HG03097 (cell line): Measurements from ENCODE around the gene SCP2.
"Not testable (repeated sequence)": the region's sequence is repeated elsewhere in the genome, so short reads cannot be mapped to it uniquely, and the experiment has no call there.

ENCODE experiments used
- ATAC-seq: cut with Tn5 transposase; IDR thresholded peaks from one replicate; pipeline ENCODE4 v1.9.1; 2021; ENCODE audit not compliant: unreplicated experiment, low FRiP score

SCP2 gene

DNA sequence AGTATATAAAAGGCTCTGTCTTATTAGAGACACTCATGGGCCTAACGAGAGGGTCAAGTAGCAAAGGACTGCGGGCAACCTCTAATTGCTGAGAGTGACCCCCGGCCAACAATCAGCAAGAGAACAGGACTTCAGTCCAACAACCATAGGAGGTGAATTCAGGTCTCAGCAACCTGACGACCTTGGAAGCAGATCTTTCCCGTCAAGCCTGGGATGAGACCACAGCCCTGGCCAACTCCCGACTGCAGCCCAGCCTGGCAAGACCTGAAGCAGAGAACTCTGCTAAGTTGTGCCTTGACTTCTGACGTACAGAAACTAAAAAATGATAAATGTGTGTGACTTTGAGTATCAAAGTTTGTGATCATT, 11.2 kb upstream of the SCP2 start:
- ATAC-seq = no peak

DNA sequence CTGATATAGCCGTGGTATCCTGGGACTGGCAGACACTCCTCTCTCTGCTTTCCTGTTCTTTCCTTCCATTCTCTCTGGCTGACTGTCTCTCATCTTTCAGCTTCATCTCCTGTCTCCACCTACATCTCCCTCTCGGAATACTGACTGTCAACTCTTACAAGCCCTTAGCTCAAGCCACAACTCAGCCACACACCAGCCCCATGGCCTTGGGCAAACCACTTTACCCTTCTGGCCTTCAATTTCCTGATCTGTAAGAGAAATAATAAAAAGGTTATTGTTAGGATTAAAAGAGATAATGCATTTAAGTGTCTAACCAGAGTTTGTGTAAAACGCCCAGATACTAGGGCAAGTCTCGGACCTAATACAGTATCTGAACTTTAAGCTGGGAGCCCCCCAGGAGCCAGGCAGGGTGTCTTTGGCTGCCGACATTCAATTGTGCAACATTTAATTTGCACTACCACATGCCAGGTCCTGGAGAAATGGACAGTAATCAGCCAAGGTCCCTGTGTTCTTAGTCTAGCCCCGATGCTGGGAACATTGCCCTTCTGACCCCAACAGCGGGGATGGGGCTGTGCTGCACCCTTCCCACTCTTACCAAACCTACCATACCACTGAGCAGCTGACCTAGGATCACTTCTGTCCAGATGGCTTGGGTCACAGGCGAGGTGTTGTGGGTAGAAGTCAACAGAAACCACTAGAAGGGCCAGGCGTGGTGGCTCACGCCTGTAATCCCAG, 10.7 kb upstream of the SCP2 start:
- ATAC-seq = no peak

DNA sequence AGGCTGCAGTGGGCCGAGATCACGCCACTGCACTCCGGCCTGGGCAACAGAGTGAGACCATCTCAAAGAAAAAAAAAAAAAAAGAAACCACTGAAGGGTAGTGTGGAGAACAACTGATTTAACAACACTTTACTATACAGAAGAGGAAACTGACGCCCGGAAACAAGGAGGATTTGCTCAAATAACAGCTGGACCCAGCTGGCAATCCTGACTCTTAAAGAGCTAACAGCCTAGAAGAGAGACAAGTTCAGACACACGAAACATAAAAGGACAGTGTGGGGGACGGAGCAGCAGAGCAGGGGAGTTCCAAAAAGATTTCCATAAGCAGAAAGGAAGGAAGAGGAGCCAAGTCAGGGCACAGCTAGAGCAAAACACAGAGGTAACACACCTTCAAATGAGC, 9.9 kb upstream of the SCP2 start:
- no peak for ATAC-seq

DNA sequence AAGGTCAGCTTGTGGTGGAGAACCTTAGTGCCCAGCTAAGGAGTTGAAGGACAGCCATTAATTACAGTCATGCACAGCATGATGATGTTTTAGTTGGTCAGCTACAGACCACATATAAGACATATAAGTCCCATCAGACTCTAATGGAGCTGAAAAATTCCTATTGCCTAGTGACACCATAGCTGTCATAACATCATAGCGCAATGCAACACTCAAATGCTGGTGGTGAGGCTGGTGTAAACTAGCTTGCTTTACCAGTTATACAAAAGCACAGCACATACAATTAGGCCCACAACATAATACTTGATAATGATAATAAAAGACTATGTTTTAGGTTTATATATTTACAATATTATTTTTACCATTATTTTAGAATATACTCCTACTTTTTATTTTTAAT, 9.5 kb upstream of the SCP2 start:
- ATAC-seq = no peak

DNA sequence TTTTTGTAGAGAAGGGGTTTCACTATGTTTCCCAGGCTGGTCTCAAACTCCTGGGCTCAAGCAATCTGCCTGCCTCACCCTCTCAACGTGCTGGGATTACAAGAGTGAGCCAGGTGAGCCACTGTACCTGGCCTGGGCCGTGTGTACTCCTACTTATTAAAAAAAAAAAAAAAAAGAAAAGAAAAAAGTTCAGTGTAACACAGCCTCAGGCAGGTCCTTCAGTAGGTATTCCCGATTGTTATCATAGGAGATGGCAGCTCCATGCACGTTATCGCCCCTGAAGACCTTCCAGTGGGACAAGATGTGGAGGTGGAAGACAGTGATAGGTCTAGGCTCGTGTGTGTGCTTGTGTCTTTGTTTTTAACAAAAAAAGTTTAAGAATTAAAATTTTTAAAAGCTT, 8.9 kb upstream of the SCP2 start:
- no peak for ATAC-seq

DNA sequence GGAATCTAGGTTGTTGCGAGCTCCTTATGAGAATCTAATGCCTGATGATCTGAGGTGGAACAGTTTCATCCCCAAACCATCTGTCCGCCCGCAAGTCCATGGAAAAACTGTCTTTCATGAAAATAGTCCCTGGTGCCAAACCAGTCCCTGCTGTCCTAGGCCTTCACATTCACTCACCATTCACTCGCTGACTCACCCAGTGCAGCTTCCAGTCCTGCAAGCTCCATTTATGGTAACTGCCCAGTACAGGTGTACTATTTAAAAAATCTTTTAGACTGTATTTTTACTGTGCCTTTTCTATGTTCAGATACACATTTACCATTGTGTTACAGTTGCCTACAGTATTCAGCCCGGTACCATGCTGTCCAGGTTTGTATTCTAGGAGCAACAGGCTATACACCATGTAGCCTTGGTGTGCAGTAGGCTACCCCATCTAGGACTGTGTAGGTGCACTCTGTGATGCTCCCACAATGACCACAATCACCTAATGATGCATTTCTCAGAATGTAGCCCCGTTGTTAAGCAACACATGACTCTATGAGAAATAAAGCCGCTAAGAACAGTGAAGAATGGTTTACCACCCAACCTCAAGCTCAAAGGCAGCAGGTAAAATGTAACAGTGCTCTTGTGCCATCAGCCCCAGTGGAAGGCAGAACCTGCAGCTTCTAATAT, 7.9 kb upstream of the SCP2 start:
- ATAC-seq = no peak

DNA sequence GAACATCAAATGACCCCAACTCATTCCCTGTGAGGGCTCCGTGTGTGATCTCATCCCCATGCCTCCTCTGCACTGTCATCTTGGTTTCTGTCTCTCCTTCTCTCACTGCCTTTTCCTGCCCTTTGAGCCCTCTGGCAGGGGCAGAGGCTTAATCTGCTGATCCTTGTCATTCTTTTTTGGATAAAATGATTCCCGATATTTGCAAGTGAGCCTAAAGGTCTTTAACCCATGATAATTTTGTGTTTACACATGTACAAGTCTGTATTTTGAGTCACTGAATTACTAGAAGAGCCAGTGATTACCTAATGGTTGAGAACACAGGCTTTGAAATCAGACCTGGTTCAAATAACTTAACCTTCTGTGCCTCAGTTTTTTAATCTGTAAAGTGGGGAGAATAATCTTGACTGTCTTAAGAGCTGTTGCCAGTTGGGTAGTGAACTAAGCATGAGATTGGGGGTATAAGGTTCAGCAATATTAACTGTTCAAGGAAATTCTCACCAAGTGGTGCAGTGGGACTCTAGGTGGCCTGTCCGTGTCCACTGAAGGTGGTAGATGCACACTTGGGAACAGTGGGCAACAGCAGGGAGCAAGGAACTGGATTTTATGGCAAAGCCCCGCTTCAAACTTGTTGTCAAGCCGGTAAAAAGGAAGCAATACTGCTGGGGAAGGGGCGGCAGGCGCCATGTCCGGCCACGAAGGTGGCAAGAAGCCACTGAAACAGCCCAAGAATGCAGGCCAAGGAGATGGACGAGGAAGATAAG, 7.2 kb upstream of the SCP2 start:
- no peak for ATAC-seq

DNA sequence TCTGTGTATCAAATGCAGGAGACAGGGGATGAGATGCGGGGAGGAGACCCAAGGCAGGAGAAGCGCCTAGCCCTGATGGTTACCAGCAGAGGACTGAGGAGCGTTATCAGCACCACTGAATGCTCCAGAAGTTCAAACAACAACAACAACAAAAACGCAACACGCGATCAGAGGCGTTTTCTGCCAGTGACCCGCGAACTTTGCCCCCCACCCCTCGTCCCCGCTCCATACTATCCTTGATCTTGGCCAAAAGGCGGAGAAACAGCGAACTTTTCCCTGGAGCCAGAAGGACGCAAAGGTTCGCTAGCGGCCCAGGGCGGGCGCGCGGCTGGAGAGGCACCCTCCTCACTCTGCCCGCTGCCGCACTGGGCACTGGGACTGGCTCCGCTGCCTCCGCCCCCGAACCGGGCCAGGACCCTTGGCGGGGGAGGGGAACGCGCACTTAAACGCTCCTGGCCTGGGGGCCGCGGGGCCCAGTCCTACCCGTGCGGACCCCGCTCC, 6.2 kb upstream of the SCP2 start:
- no peak for ATAC-seq

DNA sequence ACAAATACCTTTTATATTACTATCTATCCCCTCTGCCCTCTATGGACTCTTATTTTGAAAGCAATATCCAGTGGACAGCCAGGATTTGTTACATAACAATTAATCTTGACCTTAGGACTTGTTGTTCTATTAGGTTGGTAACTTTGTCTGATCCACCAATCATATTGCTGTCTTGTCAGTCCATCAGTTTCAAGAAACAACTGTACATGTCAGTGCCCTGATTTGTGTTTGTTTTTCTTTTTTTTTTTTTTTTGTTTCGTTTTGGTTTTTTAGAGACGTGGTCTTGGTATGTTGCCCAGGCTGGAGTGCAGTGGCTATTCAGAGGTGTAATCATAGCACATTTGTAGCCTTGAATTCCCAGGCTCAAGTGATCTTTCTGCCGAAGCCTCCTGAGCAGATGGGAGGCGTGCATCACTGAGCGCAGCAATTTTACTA, 1.5 kb upstream of the SCP2 start:
- ATAC-seq = no peak

DNA sequence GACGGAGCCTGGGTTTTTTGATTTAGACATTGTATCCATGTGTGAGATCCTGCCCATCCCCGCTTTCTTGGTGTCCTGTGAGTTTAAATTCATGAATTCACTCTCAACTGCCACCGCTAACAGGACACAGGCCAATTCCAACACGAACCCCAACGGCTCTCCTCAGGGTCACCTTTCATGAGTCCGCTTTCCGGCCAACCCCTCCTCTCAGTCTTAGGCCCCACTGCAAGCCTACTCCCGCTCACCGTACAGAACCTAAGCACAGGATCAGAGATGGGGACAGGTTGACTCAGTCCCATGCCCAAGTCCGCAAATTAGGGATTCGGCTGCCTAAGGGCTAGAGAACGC, 238 bp upstream of the SCP2 start:
- ATAC-seq = no peak

DNA sequence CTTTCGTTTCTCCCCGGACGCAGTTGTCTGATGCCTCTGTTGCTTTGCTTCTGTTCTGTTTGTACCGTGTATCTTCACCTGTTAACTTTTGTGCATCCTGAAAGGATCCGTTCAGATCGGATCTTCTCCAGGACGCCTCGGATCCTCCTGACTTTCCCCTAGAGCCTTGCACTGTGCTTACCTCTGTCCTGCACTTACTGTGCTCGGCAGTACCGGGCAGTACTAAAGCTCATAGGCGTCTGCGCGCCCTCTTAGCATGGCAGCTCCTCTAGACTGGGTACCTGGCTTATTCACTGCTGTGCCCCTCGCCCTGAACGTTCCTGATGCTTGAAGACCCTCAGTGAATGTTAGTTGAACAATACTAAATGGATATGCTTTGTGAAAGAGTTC, 934 bp downstream of the SCP2 start:
- no peak for ATAC-seq

DNA sequence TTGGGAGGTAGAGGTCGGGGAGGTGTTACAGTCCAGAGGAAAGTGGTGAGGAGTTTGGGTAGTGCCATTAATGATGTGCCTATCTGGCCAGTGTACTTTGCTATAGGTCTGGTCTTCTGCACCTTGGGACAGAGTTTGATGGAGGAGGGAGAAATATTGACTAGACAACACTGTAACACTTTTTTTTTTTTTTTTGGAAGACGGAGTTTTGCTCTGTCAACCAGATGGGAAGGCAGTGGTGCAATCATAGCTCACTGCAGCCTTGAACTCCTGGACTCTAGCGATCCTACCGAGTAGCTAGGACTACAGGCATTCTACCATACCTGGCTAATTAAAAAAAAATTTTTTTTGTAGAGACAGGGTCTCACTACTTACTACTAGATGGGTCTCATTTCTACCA, 1.9 kb downstream of the SCP2 start:
- no peak for ATAC-seq

DNA sequence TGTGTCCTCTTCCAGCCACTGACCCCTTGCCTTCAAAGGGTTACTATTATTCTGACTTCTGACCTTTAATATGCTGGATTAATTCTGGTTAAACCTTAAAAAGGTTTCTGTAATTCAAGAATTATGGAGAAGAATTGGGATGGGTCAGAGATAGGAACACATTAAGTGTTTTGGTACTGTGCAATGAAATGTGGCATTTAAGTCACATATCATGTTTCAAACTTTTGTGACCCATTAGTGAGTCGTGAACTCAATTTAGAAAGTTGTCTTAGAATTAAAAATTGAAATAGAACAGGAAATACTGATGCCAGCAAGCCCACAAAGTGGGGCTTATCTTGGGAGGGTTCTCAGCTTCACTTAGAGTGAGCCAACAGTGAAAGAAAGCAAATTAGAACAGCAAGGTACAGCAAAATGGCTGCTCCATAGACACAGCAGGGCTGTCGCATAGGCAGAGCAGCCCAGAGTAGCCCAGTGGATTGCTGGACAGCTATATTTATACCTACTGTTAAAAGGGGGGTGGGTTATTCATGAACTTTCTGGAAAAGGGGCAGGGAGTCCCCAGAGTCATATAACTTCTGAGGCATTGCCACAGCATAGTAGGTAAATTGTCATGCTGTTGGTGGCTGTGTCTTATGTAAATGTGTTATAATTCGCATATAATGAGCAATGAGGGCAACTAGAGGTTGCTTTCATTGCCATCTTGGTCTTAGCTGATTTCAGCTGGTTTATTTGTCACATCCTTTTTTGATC, 10.5 kb downstream of the SCP2 start:
- no peak for ATAC-seq

DNA sequence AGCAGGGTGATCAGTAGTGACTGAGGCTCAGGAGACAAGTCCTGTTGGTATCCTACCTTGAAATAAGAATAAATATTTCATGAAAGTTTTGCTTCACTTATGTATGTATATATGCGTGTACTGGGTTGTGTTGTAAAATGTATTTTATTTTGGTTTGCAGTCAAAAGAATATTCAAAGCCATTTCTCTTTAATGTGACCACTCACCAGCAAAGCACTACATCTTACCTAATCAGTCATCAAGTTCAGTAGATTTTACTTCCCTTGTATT, 11.0 kb downstream of the SCP2 start:
- ATAC-seq = no peak

DNA sequence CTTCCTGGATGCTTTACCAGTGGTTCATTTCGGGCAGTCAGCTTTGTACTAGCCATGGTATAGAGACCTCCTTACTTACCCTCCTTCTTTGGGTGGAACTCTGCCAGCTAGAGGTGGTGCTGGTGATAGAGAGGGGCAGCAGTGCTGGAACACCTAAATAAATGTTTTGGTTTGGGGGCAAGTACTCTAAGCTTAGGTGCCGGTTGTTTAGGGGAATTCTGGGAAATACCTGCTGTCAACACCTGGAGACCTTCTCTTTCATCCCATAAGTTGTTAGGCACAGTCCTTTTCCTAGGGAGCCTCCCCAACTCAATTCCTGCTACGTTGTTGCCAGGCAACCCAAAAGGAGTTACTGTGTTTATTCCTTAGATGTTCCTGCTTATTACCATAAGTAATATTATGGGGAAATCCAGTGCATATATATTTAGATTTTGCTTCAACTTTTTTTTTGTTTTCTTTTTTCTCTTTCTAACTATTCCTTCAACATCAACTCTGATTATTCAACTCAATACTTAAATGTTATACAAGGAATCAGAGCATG, 16.9 kb downstream of the SCP2 start:
- no peak for ATAC-seq

DNA sequence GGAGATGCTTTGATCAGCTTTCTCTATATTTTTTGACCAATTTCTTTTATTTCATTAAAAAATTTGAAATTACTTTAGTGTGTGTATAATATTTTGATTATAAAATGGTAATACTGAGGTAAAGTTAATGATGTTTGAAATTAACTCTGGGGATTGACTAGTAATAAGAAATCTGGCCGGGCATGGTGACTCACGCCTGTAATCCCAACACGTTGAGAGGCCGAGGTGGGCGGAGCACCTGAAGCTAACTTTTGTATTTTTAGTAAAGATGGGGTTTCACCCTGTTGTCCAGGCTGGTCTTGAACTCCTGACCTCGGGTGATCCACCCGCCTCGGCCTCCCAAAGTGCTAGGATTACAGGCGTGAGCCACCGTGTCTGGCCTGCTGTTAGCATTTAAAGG, 17.5 kb downstream of the SCP2 start:
- ATAC-seq = no peak

DNA sequence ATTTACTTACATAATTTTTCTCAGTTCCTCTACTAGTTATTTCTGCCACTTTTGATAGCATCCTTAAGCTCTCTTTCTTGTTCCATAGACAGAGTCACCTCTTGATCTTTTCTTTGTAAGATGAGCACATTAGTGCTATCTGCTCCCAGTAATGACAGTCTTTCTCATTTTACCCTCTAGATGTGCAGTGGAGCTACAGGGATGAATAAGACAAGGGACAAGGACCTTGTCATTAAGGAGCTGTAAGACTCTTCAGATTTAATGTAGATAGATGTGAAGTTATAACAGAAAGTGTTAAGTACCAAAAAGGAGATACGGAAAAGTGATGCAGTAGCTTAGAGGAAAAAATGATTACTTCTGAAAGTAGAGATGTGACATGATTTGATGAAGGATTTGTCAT, 20.4 kb downstream of the SCP2 start:
- no peak for ATAC-seq

DNA sequence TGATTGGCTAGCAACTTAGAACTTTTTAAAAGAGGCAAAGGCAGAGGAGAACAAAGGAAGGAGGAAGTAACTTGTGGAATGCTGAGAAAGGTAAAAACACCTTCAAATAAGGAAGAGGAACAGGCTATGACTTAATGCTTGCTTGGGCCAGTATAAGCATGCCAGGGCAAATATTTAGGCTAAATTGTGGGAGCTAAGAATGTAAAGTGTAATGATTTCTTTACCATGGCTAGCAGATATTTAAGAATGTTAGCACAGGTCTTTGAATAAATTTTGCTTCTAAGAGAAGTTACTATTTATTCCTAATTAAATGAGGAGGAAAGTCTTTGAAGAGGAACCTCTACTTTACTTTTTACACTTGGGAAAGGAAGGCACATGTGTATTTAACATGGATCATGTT, 22.5 kb downstream of the SCP2 start:
- not testable (repeated sequence) for ATAC-seq

DNA sequence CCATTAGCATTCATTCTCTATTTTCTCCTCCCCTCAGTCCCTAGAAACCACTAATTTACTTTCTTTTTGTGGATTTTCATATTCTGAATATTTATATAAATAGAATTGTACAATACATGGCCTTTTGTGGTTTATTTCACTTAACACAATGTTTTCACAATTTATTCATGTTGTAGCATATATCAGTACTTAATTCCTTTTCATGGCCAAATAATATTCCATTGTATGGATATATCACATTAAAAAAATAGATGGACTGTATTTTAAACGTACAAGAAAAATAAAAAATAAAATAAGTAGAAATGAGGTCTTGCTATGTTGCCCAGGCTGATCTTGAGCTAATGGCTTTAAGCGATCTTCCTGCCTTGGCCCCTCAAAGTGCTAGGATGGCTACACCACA, 25.0 kb downstream of the SCP2 start:
- ATAC-seq = no peak

DNA sequence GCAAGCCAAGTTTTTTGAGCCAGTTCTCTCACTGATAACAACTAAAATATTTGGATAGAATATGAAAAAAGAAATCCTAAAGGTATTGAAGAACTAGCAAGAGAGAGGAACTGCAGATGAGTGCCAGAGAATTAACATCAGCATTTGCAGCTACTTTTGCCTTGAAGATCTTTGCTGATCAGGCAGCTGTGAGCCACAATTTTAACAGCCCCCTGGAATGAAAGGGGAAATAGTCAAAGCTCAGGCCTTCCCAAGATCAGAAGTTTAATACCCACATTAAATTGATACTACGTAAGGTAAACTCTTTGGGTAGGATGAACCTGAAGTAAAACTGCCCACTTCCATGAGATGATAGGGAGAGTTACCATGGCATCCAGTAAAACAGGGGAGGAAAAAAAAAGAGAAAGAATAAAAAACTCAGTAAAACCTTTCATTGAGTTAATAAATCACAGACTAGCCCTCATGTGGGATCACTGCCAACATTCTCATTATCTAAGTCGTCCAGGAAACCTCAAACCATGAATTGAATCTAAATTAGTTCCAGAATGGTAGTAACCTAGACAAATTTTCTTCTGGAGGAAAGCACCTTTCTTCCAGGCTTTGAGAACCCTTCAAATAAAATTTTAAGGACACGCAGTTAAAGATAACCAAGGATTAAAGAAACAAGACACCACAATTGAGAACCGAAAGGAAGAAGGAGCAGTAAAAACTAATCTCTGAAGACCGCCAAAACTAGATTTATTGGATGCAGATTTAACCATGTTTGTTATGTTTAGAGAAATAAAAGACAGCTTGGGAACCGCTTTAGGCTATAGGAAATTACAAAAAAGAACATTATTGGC, 28.3 kb downstream of the SCP2 start:
- ATAC-seq = no peak
